HUES48 (cell line): ENCODE data around the gene DPEP2NB.
A peak's percentile ranks its signal among the peaks of the same experiment; 100 is the strongest.
"Not testable (repeated sequence)": the region's sequence is repeated elsewhere in the genome, so short reads cannot be mapped to it uniquely, and the experiment has no call there.

ENCODE experiments used
- H3K27ac ChIP-seq: one replicate; pipeline ENCODE4 v1.7.0; 2013; ENCODE audit warnings: low read depth, low read length, inconsistent platforms
- H3K27me3 ChIP-seq: 2 replicates; pipeline ENCODE4 v1.6.1; 2013; ENCODE audit warnings: mild to moderate bottlenecking, low read length; ENCODE audit not compliant: control insufficient read depth, insufficient read depth
- H3K36me3 ChIP-seq: 2 replicates; pipeline ENCODE4 v1.6.1; 2013; ENCODE audit warnings: low read length; ENCODE audit not compliant: control insufficient read depth, insufficient read depth
- H3K4me1 ChIP-seq: 2 replicates; pipeline ENCODE4 v1.6.1; 2013; ENCODE audit warnings: mild to moderate bottlenecking, low read length; ENCODE audit not compliant: control insufficient read depth, insufficient read depth
- H3K4me3 ChIP-seq: 2 replicates; pipeline ENCODE4 v1.5.1; 2013; ENCODE audit warnings: mild to moderate bottlenecking, low read depth, low read length
- H3K9ac ChIP-seq: 2 replicates; pipeline ENCODE4 v1.6.1; 2013; ENCODE audit warnings: mild to moderate bottlenecking, low read depth, low read length, moderate library complexity
- H3K9me3 ChIP-seq: 2 replicates; pipeline ENCODE4 v1.6.1; 2013; ENCODE audit warnings: low read length; ENCODE audit not compliant: control insufficient read depth, insufficient read depth

DPEP2NB gene

GRCh38 chr16:68013440-68013839 is 2.3 kb downstream of the DPEP2NB start:
- no peak overlapping the region for H3K9ac ChIP-seq
- no peaks in the 10 kb centered on the region for H3K27me3 ChIP-seq
- no peaks in the 10 kb centered on the region for H3K4me1 ChIP-seq
- H3K4me3 ChIP-seq: no peak overlapping the region
- no peaks in the 10 kb centered on the region for H3K9me3 ChIP-seq
- H3K36me3 ChIP-seq: no peaks in the 10 kb centered on the region
- H3K27ac ChIP-seq: no peak overlapping the region

- H3K36me3 ChIP-seq, H3K4me3 ChIP-seq, H3K9me3 ChIP-seq, H3K4me1 ChIP-seq, H3K27ac ChIP-seq, H3K27me3 ChIP-seq, H3K9ac ChIP-seq: not testable (repeated sequence)
Observed at GRCh38 chr16:68009872-68010271, 5.8 kb downstream of the DPEP2NB start.

- Histone ChIP-seq H3K27ac (no peak overlapping the region), H3K9ac (no peak overlapping the region), H3K36me3 (no peaks in the 10 kb centered on the region), H3K27me3 (no peaks in the 10 kb centered on the region), H3K4me3 (no peak overlapping the region), H3K9me3 (no peaks in the 10 kb centered on the region), H3K4me1 (peaks cover 6% of the 10 kb centered on the region; the same call in 1 of the 2 replicates)
Observed at GRCh38 chr16:68009157-68009735, 6.5 kb downstream of the DPEP2NB start.

GRCh38 chr16:68005786-68006286 is 9.9 kb downstream of the DPEP2NB start:
- Histone ChIP-seq H3K36me3 (no peaks in the 10 kb centered on the region), H3K4me3 (no peak overlapping the region), H3K9ac (no peak overlapping the region), H3K27me3 (no peaks in the 10 kb centered on the region), H3K27ac (peak overlapping the region; percentile 67), H3K4me1 (peaks cover 6% of the 10 kb centered on the region; the same call in 1 of the 2 replicates), H3K9me3 (no peaks in the 10 kb centered on the region)

GRCh38 chr16:68005211-68005610 is 10.5 kb downstream of the DPEP2NB start:
- H3K27me3 ChIP-seq: no peaks in the 10 kb centered on the region

GRCh38 chr16:68003031-68003430 is 12.7 kb downstream of the DPEP2NB start:
- peaks cover 6% of the 10 kb centered on the region; the same call in 1 of the 2 replicates for H3K4me1 ChIP-seq
- no peak overlapping the region for H3K27ac ChIP-seq
- H3K9me3 ChIP-seq: no peaks in the 10 kb centered on the region
- no peaks in the 10 kb centered on the region for H3K36me3 ChIP-seq
- H3K27me3 ChIP-seq: no peaks in the 10 kb centered on the region
- H3K4me3 ChIP-seq: no peak overlapping the region
- H3K9ac ChIP-seq: no peak overlapping the region

More at GRCh38 chr16:68005211-68005610, 10.5 kb downstream of the DPEP2NB start:
- no peak overlapping the region for H3K9ac ChIP-seq
- H3K27ac ChIP-seq: peak overlapping the region; percentile 67
- H3K4me3 ChIP-seq: no peak overlapping the region
- H3K4me1 ChIP-seq: peaks cover 6% of the 10 kb centered on the region; the same call in 1 of the 2 replicates
- H3K9me3 ChIP-seq: no peaks in the 10 kb centered on the region
- H3K36me3 ChIP-seq: no peaks in the 10 kb centered on the region

- Histone ChIP-seq H3K9ac (no peak overlapping the region), H3K4me1 (peaks cover under 1% of the 10 kb centered on the region; the same call in 1 of the 2 replicates), H3K27ac (no peak overlapping the region)
Observed at GRCh38 chr16:68000450-68000849, 15.3 kb downstream of the DPEP2NB start.

GRCh38 chr16:67999985-68000384 is 15.7 kb downstream of the DPEP2NB start:
- Histone ChIP-seq H3K9me3 (no peaks in the 10 kb centered on the region), H3K27me3 (no peaks in the 10 kb centered on the region), H3K9ac (no peak overlapping the region), H3K4me1 (no peaks in the 10 kb centered on the region), H3K36me3 (no peaks in the 10 kb centered on the region), H3K27ac (no peak overlapping the region), H3K4me3 (no peak overlapping the region)

More at GRCh38 chr16:68000450-68000849, 15.3 kb downstream of the DPEP2NB start:
- H3K9me3 ChIP-seq: no peaks in the 10 kb centered on the region
- no peak overlapping the region for H3K4me3 ChIP-seq
- no peaks in the 10 kb centered on the region for H3K27me3 ChIP-seq
- H3K36me3 ChIP-seq: no peaks in the 10 kb centered on the region

GRCh38 chr16:67998779-67999688 is 16.7 kb downstream of the DPEP2NB start, which contains the start of gene DPEP2:
Gene DPEP2, minus strand, starts transcription at chr16:67999484. Its CDS starts 6,272 bp downstream, at chr16:67993212.
- not testable (repeated sequence) for H3K9ac ChIP-seq, H3K9me3 ChIP-seq, H3K27me3 ChIP-seq, H3K4me1 ChIP-seq, H3K27ac ChIP-seq, H3K4me3 ChIP-seq, H3K36me3 ChIP-seq

- H3K9me3 ChIP-seq, H3K9ac ChIP-seq: not testable (repeated sequence)
Observed at GRCh38 chr16:67998231-67998778, 17.4 kb downstream of the DPEP2NB start.

GRCh38 chr16:67996666-67997065 is 19.0 kb downstream of the DPEP2NB start:
- H3K27me3 ChIP-seq: peaks cover 13% of the 10 kb centered on the region
- H3K9ac ChIP-seq: no peak overlapping the region
- no peak overlapping the region for H3K27ac ChIP-seq
- H3K9me3 ChIP-seq: no peaks in the 10 kb centered on the region
- no peak overlapping the region for H3K4me3 ChIP-seq
- no peaks in the 10 kb centered on the region for H3K4me1 ChIP-seq
- H3K36me3 ChIP-seq: no peaks in the 10 kb centered on the region

More at GRCh38 chr16:67998231-67998778, 17.4 kb downstream of the DPEP2NB start:
- not testable (repeated sequence) for H3K36me3 ChIP-seq, H3K4me1 ChIP-seq, H3K4me3 ChIP-seq, H3K27me3 ChIP-seq, H3K27ac ChIP-seq
